Measurements from ENCODE around the gene COL4A5. TPM values are rescaled to one million over a fixed set of nuclear protein-coding genes. Genes with fewer than 3 reads are reported as not detected.

The COL4A5 gene
- total RNA-seq, 2 experiments from 2014 or later = not detected

- ChIA-PET POLR2A (no interaction called here), CTCF (no interaction called here)
- H3K27me3 Mint-ChIP-seq = no peaks in the 10 kb centered on the region
- H3K36me3 Mint-ChIP-seq (ENCODE audit: low read depth) = no peaks in the 10 kb centered on the region
- H3K9me3 Mint-ChIP-seq = no peaks in the 10 kb centered on the region
- no peak overlapping the region for H3K27ac Mint-ChIP-seq
- H3K4me1 Mint-ChIP-seq = no peaks in the 10 kb centered on the region
- no peak for DNase-seq
- no peak overlapping the region for H3K4me3 Mint-ChIP-seq
These were observed 170.5 kb downstream of the COL4A5 start for GRCh38 chrX:108610141-108610540.

GRCh38 chrX:108614616-108615015 is 175.0 kb downstream of the COL4A5 start:
- Mint-ChIP-seq H3K27ac (no peak overlapping the region), H3K4me3 (no peak overlapping the region), H3K4me1 (no peaks in the 10 kb centered on the region), H3K36me3 (ENCODE audit: low read depth) (no peaks in the 10 kb centered on the region), H3K27me3 (no peaks in the 10 kb centered on the region), H3K9me3 (no peaks in the 10 kb centered on the region)
- CTCF ChIA-PET = no interaction called here
- POLR2A ChIA-PET = no interaction called here
- no peak for DNase-seq

GRCh38 chrX:108640817-108641216 is 201.2 kb downstream of the COL4A5 start:
- peaks cover 3% of the 10 kb centered on the region for H3K9me3 Mint-ChIP-seq
- CTCF ChIA-PET = no interaction called here
- no peaks in the 10 kb centered on the region for H3K36me3 Mint-ChIP-seq (ENCODE audit: low read depth)
- H3K27ac Mint-ChIP-seq = no peak overlapping the region
- no peak overlapping the region for H3K4me3 Mint-ChIP-seq
- no peaks in the 10 kb centered on the region for H3K27me3 Mint-ChIP-seq
- no peaks in the 10 kb centered on the region for H3K4me1 Mint-ChIP-seq
- POLR2A ChIA-PET = no interaction called here
- DNase-seq = no peak

- H3K36me3 Mint-ChIP-seq (ENCODE audit: low read depth) = no peaks in the 10 kb centered on the region
- ChIA-PET CTCF (no interaction called here), POLR2A (no interaction called here)
- peaks cover 3% of the 10 kb centered on the region for H3K9me3 Mint-ChIP-seq
- H3K27me3 Mint-ChIP-seq = no peaks in the 10 kb centered on the region
- H3K4me1 Mint-ChIP-seq = no peaks in the 10 kb centered on the region
- H3K27ac Mint-ChIP-seq = no peak overlapping the region
- no peak overlapping the region for H3K4me3 Mint-ChIP-seq
- DNase-seq = no peak
These were observed 202.1 kb downstream of the COL4A5 start for GRCh38 chrX:108641589-108642272.

- ChIA-PET CTCF (no interaction called here), POLR2A (no interaction called here)
- H3K4me1 Mint-ChIP-seq = no peaks in the 10 kb centered on the region
- H3K27ac Mint-ChIP-seq = no peak overlapping the region
- H3K9me3 Mint-ChIP-seq = peaks cover 3% of the 10 kb centered on the region
- no peaks in the 10 kb centered on the region for H3K27me3 Mint-ChIP-seq
- no peak for DNase-seq
- no peak overlapping the region for H3K4me3 Mint-ChIP-seq
- no peaks in the 10 kb centered on the region for H3K36me3 Mint-ChIP-seq (ENCODE audit: low read depth)
These were observed 202.6 kb downstream of the COL4A5 start for GRCh38 chrX:108642273-108642628.

- Mint-ChIP-seq H3K9me3 (no peaks in the 10 kb centered on the region), H3K4me3 (no peak overlapping the region), H3K4me1 (no peaks in the 10 kb centered on the region), H3K36me3 (ENCODE audit: low read depth) (no peaks in the 10 kb centered on the region), H3K27ac (no peak overlapping the region), H3K27me3 (no peaks in the 10 kb centered on the region)
- no peak for DNase-seq
- ChIA-PET POLR2A (no interaction called here), CTCF (interaction anchor here (1.1 kb wide), 1 partner anchor 34 kb away, joined by 5 read pairs; no protein-coding TSS in a partner anchor)
These were observed 225.1 kb downstream of the COL4A5 start for GRCh38 chrX:108664701-108665100.

GRCh38 chrX:108666101-108666500 is 226.5 kb downstream of the COL4A5 start:
- no peak overlapping the region for H3K4me3 Mint-ChIP-seq

GRCh38 chrX:108671526-108671925 is 231.9 kb downstream of the COL4A5 start:
- ChIA-PET POLR2A (no interaction called here), CTCF (no interaction called here)
- Mint-ChIP-seq H3K27me3 (no peaks in the 10 kb centered on the region), H3K9me3 (no peaks in the 10 kb centered on the region), H3K4me3 (no peak overlapping the region), H3K36me3 (ENCODE audit: low read depth) (no peaks in the 10 kb centered on the region), H3K27ac (no peak overlapping the region), H3K4me1 (no peaks in the 10 kb centered on the region)
- no peak for DNase-seq

More at GRCh38 chrX:108666101-108666500, 226.5 kb downstream of the COL4A5 start:
- ChIA-PET CTCF (no interaction called here), POLR2A (no interaction called here)
- H3K27me3 Mint-ChIP-seq = no peaks in the 10 kb centered on the region
- H3K9me3 Mint-ChIP-seq = no peaks in the 10 kb centered on the region
- no peaks in the 10 kb centered on the region for H3K4me1 Mint-ChIP-seq
- H3K27ac Mint-ChIP-seq = no peak overlapping the region
- no peaks in the 10 kb centered on the region for H3K36me3 Mint-ChIP-seq (ENCODE audit: low read depth)
- DNase-seq = no peak

- no peak overlapping the region for H3K27ac Mint-ChIP-seq
- no peaks in the 10 kb centered on the region for H3K36me3 Mint-ChIP-seq (ENCODE audit: low read depth)
- no peak overlapping the region for H3K4me3 Mint-ChIP-seq
- H3K9me3 Mint-ChIP-seq = no peaks in the 10 kb centered on the region
- ChIA-PET POLR2A (no interaction called here), CTCF (no interaction called here)
- no peaks in the 10 kb centered on the region for H3K27me3 Mint-ChIP-seq
- DNase-seq = no peak
- no peaks in the 10 kb centered on the region for H3K4me1 Mint-ChIP-seq
These were observed 257.1 kb downstream of the COL4A5 start for GRCh38 chrX:108696690-108697089.

GRCh38 chrX:108699368-108699767 is 259.7 kb downstream of the COL4A5 start:
- no peak for DNase-seq
- no peaks in the 10 kb centered on the region for H3K4me1 Mint-ChIP-seq
- H3K9me3 Mint-ChIP-seq = no peaks in the 10 kb centered on the region
- no peaks in the 10 kb centered on the region for H3K36me3 Mint-ChIP-seq (ENCODE audit: low read depth)
- CTCF ChIA-PET = interaction anchor here (0.7 to 1.4 kb wide), 3 partner anchors 34 to 685 kb away, joined by 3 to 5 read pairs (median 4); no protein-coding TSS in a partner anchor
- H3K27ac Mint-ChIP-seq = no peak overlapping the region
- H3K4me3 Mint-ChIP-seq = no peak overlapping the region
- POLR2A ChIA-PET = no interaction called here
- H3K27me3 Mint-ChIP-seq = no peaks in the 10 kb centered on the region

GRCh38 chrX:108701633-108702032 is 262.0 kb downstream of the COL4A5 start:
- ChIA-PET CTCF (no interaction called here), POLR2A (no interaction called here)
- H3K4me1 Mint-ChIP-seq = no peaks in the 10 kb centered on the region
- no peak overlapping the region for H3K4me3 Mint-ChIP-seq
- no peaks in the 10 kb centered on the region for H3K36me3 Mint-ChIP-seq (ENCODE audit: low read depth)
- no peaks in the 10 kb centered on the region for H3K27me3 Mint-ChIP-seq
- no peaks in the 10 kb centered on the region for H3K9me3 Mint-ChIP-seq
- H3K27ac Mint-ChIP-seq = no peak overlapping the region
- DNase-seq = no peak

GRCh38 chrX:108702530-108702929 is 262.9 kb downstream of the COL4A5 start:
- Mint-ChIP-seq H3K4me1 (no peaks in the 10 kb centered on the region), H3K27me3 (no peaks in the 10 kb centered on the region), H3K36me3 (ENCODE audit: low read depth) (no peaks in the 10 kb centered on the region), H3K4me3 (no peak overlapping the region), H3K9me3 (no peaks in the 10 kb centered on the region), H3K27ac (no peak overlapping the region)
- POLR2A ChIA-PET = no interaction called here
- CTCF ChIA-PET = no interaction called here
- DNase-seq = no peak

GRCh38 chrX:108704839-108705238 is 265.2 kb downstream of the COL4A5 start:
- Mint-ChIP-seq H3K4me1 (no peaks in the 10 kb centered on the region), H3K36me3 (ENCODE audit: low read depth) (no peaks in the 10 kb centered on the region), H3K4me3 (no peak overlapping the region), H3K27ac (no peak overlapping the region), H3K27me3 (no peaks in the 10 kb centered on the region), H3K9me3 (no peaks in the 10 kb centered on the region)
- DNase-seq = no peak
- POLR2A ChIA-PET = no interaction called here
- CTCF ChIA-PET = no interaction called here

- DNase-seq = no peak
- Mint-ChIP-seq H3K4me3 (no peak overlapping the region), H3K27me3 (no peaks in the 10 kb centered on the region), H3K27ac (no peak overlapping the region), H3K36me3 (ENCODE audit: low read depth) (no peaks in the 10 kb centered on the region), H3K9me3 (no peaks in the 10 kb centered on the region), H3K4me1 (no peaks in the 10 kb centered on the region)
- ChIA-PET POLR2A (no interaction called here), CTCF (no interaction called here)
These were observed 273.2 kb downstream of the COL4A5 start for GRCh38 chrX:108712886-108713285.

All from activated CD4-positive, alpha-beta memory T cell treated with anti-CD3 and anti-CD28 coated beads, Interleukin-2, amount 10 ng/mL, durations not matched to agents 7 days and 5 days (primary cell).